H7 (cell line): ENCODE measurements around the gene GNAQ. TPM values are rescaled to one million over a fixed set of nuclear protein-coding genes. Genes with fewer than 3 reads are reported as not detected.

Source experiments
- DNase-seq: peaks from one replicate; pipeline ENCODE4 v3.0.0; 2012
- H3K27me3 ChIP-seq: 2 replicates; pipeline ENCODE4 v1.6.0; 2011; ENCODE audit warnings: mild to moderate bottlenecking, low read length; ENCODE audit not compliant: control insufficient read depth, insufficient read depth
- H3K36me3 ChIP-seq: replicated peaks from 2 replicates; pipeline ENCODE4 v1.5.1; 2011; ENCODE audit warnings: low read length; ENCODE audit not compliant: control insufficient read depth, insufficient read depth
- H3K4me3 ChIP-seq: 2 replicates; pipeline ENCODE4 v1.5.1; 2011; ENCODE audit warnings: low read depth, mild to moderate bottlenecking, control low read depth, low read length, moderate library complexity; ENCODE audit not compliant: insufficient read depth
- total RNA-seq: library from RNA; depleted of rRNA; stranded (reverse); fragments of >200 nt; shearing (Covaris generic); gene quantifications from 2 replicates; pipeline ENCODE4 v1.2.3, GENCODE V29; 2014

The GNAQ gene
- total RNA-seq, 1 experiment from 2014 or later, result 24.8 TPM

DNA sequence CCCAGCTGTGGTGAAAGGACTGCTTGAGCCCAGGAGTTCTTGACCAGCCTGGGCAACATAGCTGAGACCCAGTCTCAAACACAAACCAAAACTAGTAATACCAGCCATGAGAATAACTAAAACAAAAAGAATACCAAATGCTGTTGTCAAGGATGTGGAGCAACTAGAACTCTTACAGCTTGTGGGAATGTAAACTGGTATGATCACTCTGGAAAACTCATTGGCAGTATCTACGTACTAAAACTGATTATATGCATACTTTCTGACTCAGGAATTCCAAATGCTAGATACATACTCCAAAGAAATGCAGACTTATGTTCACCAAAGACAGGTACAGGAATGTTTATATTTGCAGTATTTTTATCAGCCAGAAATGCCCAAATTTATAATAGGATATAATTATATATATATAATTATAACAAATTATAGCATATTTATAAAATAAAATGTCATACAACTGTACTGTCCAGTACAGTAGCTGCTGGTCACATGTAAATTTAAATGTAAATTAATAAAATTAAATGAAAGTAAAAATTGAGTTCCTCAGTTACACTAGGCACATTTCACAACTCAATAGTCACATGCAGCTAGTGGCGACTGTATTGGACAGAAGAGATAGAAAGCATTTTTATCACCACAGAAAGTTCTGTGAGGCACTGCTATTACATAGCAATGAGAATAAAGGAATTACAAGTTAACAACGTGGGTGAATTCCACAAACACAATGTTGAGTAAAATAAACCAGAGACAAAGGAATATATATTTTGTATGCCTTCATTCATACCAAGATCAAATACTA is 118.5 kb downstream of the GNAQ start:
- H3K27me3 ChIP-seq, result no peaks in the 10 kb centered on the region
- H3K36me3 ChIP-seq, result no peaks in the 10 kb centered on the region
- H3K4me3 ChIP-seq, result no peak overlapping the region
- no peak for DNase-seq

- Histone ChIP-seq H3K36me3 (no peaks in the 10 kb centered on the region), H3K27me3 (no peaks in the 10 kb centered on the region), H3K4me3 (no peak overlapping the region)
- DNase-seq, result no peak
These were observed 119.7 kb downstream of the GNAQ start for GRCh38 chr9:77911928-77912327.

GRCh38 chr9:77910194-77910621 is 121.4 kb downstream of the GNAQ start:
- no peak for DNase-seq
- no peak overlapping the region for H3K4me3 ChIP-seq
- H3K36me3 ChIP-seq, result no peaks in the 10 kb centered on the region
- H3K27me3 ChIP-seq, result no peaks in the 10 kb centered on the region

- H3K4me3 ChIP-seq, result no peak overlapping the region
- no peaks in the 10 kb centered on the region for H3K36me3 ChIP-seq
- H3K27me3 ChIP-seq, result no peaks in the 10 kb centered on the region
- DNase-seq, result no peak
These were observed 122.3 kb downstream of the GNAQ start for GRCh38 chr9:77909306-77909705.

- Histone ChIP-seq H3K27me3 (no peaks in the 10 kb centered on the region), H3K4me3 (no peak overlapping the region), H3K36me3 (no peaks in the 10 kb centered on the region)
- DNase-seq, result no peak
These were observed 123.3 kb downstream of the GNAQ start for GRCh38 chr9:77908293-77908692.

DNA sequence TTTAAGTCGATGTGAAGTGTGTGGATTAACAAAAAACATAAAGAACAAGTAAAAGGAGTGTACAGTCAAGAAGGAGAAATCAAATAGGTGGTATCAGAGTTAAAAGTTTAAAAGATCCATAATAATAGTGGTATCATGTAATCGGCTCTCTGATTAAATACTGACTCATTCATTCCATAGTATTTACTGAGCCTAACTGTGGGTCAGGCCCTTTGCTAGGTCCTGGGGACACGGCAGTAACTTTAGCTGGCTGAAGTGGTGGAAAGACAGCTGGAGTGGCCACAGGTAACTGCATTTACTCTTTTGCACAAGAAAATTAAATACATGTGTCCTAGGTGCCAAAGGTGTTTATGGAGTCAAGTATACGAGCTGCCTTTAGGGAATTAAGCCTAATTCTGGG is 124.0 kb downstream of the GNAQ start:
- DNase-seq, result no peak
- H3K4me3 ChIP-seq, result no peak overlapping the region

GRCh38 chr9:77906991-77907390 is 124.6 kb downstream of the GNAQ start:
- no peak for DNase-seq
- Histone ChIP-seq H3K27me3 (no peaks in the 10 kb centered on the region), H3K4me3 (no peak overlapping the region), H3K36me3 (no peaks in the 10 kb centered on the region; the same call in 1 of the 2 replicates)

More for the DNA sequence above, 124.0 kb downstream of the GNAQ start:
- Histone ChIP-seq H3K27me3 (no peaks in the 10 kb centered on the region), H3K36me3 (no peaks in the 10 kb centered on the region; the same call in 1 of the 2 replicates)

DNA sequence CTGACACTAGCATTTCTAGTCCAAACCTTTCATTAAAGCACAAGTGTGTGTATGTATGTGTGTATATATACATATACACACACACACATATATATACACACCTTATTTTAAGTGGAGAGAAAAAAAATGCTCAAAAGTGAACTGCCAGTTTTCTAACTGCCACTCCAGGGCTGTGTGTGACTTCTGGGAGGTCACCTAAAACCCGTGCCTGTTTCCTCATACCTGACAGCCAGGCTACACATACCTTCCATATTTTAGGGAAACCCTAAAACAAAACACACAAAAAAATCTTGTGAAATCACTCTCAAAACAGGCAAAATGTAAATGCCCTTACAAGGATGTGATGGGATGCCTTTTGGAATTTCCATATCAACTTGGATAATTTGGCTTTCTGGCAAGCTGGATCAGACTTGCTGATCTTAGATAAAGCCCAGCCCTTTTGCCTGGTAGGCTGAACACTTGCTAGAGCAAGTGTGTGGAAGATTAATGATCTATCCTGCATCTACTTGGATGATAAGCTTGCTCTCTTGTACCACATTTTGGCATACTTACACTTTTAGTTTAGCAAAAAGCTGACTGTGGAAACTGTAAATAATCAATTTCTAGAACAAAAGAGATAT is 127.8 kb downstream of the GNAQ start:
- DNase-seq, result no peak
- Histone ChIP-seq H3K4me3 (no peak overlapping the region), H3K27me3 (no peaks in the 10 kb centered on the region), H3K36me3 (no peaks in the 10 kb centered on the region; the same call in 1 of the 2 replicates)

- no peak for DNase-seq
- Histone ChIP-seq H3K4me3 (no peak overlapping the region), H3K27me3 (no peaks in the 10 kb centered on the region), H3K36me3 (no peaks in the 10 kb centered on the region; the same call in 1 of the 2 replicates)
These were observed 129.8 kb downstream of the GNAQ start for GRCh38 chr9:77901771-77902170.

- no peak for DNase-seq
- no peaks in the 10 kb centered on the region; the same call in 1 of the 2 replicates for H3K36me3 ChIP-seq
- no peak overlapping the region for H3K4me3 ChIP-seq
- no peaks in the 10 kb centered on the region for H3K27me3 ChIP-seq
These were observed 130.6 kb downstream of the GNAQ start for GRCh38 chr9:77901018-77901417.

- Histone ChIP-seq H3K36me3 (no peaks in the 10 kb centered on the region; the same call in 1 of the 2 replicates), H3K27me3 (no peaks in the 10 kb centered on the region), H3K4me3 (no peak overlapping the region)
- DNase-seq, result no peak
These were observed 131.8 kb downstream of the GNAQ start for GRCh38 chr9:77899679-77900354.

DNA sequence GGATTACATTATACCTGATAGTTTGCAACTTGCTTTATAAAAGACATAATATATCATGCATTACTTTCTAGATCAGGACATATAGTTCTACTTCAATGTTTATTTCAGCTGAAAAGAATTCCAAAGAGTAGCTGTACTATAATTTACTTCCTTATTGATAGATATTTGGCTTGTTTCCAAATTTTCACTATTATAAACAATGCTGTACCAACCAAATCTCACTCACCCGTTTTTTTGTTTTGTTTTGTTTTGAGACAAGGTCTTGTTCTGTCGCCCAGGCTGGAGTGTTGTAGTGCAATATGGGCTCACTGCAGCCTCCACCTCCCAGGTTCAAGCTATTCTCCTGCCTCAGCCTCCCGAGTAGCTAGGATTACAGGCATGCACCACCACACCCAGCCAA is 132.7 kb downstream of the GNAQ start:
- no peak for DNase-seq
- H3K27me3 ChIP-seq, result no peaks in the 10 kb centered on the region
- H3K36me3 ChIP-seq, result no peaks in the 10 kb centered on the region; the same call in 1 of the 2 replicates
- H3K4me3 ChIP-seq, result no peak overlapping the region

GRCh38 chr9:77896938-77897667 is 134.5 kb downstream of the GNAQ start:
- no peak for DNase-seq
- Histone ChIP-seq H3K36me3 (no peaks in the 10 kb centered on the region; the same call in 1 of the 2 replicates), H3K4me3 (no peak overlapping the region), H3K27me3 (no peaks in the 10 kb centered on the region)

DNA sequence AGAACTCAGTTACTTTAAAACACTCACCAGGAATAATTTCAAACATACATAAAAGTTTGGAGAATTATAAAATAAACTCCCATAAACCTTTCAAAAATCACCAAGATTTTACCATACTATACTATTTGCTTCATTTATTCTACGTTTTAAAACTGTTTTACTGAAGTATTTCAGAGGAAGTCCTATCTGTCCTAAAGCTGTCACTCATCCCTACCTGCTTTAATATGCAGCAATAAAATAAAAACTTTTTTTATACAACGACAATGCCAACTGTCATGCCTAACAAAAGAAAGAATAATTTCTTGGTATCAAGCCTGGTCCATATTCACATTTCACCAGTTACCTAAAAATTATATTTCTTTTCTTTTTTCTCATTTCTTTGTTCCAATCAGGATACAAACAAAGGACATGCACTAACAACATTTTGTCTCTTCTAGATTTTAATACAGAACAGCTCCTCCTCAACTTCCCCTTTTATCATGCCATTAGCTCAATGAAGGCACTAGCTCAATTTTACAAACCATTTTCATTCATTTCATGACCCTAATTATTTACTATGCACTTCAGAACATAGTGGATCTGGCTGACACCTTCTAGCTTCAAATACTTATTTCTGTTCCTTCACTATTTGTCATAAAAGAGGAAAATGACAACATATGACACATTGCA is 135.2 kb downstream of the GNAQ start:
- H3K27me3 ChIP-seq, result no peaks in the 10 kb centered on the region
- no peak overlapping the region for H3K4me3 ChIP-seq
- H3K36me3 ChIP-seq, result no peaks in the 10 kb centered on the region; the same call in 1 of the 2 replicates
- DNase-seq, result no peak
